Measurements from ENCODE around the gene MAN1C1.
A peak's percentile ranks its signal among the peaks of the same experiment; 100 is the strongest.

Gene MAN1C1

DNA sequence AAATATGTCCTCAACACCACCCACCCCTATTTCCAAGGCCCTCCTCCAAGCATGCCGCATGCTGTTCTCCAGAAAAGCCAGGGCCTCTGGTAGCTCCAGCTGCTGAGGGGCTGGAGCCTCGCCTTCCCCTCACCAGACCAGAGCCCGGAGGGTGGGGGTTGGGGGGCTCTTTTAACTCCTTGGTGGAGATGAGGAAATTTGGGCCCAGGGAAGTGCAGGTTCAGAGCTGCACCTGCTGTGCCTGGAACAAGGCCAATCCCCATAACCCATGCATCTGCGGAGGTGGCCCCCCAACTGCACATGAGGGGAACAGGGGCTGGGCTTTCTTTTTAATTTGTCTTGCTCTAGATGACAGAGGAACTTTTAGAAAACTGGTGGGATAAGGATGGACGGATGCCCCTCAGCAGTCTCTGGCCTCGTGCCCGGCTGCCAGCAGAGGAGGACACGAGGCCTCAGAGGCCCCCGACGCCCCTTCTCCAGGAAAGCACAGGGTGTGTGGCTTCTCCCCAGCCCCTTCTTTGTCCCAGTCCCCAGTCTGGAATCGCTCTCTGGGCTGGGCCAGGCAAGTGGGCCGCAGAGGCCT is 182.9 kb downstream of the MAN1C1 start:
- H3K4me3 ChIP-seq (ENCODE audit: low read depth, low read length), result peak overlapping the region; percentile 16
- TF ChIP-seq, protein P1, sequence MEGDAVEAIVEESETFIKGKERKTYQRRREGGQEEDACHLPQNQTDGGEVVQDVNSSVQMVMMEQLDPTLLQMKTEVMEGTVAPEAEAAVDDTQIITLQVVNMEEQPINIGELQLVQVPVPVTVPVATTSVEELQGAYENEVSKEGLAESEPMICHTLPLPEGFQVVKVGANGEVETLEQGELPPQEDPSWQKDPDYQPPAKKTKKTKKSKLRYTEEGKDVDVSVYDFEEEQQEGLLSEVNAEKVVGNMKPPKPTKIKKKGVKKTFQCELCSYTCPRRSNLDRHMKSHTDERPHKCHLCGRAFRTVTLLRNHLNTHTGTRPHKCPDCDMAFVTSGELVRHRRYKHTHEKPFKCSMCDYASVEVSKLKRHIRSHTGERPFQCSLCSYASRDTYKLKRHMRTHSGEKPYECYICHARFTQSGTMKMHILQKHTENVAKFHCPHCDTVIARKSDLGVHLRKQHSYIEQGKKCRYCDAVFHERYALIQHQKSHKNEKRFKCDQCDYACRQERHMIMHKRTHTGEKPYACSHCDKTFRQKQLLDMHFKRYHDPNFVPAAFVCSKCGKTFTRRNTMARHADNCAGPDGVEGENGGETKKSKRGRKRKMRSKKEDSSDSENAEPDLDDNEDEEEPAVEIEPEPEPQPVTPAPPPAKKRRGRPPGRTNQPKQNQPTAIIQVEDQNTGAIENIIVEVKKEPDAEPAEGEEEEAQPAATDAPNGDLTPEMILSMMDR (IDR thresholded peaks at IDR 0.05; ENCODE audit: borderline replicate concordance, insufficient read depth, low read depth, low read length), result no peak

DNA sequence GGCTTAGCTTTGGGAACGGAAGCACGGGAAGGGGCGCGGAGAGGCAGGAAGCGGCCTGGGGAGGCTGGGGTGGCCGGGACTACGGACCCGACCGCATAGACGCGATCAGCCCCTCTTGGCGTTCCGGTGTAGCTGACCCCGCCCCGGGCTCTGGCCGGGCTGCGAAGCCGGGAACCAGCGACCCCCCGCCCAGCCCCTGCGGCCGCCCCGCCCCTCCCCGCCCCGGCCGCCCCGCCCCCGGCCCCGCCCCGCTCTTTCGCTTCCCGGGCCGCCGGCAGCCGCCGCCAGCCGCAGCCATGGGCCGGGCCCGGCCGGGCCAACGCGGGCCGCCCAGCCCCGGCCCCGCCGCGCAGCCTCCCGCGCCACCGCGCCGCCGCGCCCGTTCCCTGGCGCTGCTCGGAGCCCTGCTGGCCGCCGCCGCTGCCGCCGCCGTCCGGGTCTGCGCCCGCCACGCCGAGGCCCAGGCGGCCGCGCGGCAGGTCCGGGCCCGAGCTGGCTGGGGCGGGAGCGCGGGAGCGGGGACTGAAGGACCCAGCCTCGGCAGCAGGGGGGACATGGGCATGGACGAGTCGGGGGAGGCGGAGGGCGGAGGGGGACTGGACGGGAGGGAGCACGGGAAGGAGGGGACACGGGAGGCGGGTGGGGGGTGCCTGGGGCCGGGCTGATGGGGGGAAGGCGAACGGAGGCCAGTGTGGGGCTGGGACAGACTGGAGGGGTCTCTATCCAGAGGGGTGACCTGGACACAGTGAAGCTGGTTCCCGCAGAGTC is 183.5 kb downstream of the MAN1C1 start, which contains the start of gene SELENON:
TSS of gene SELENON (plus strand) at position 259 of the 768 bp plus-strand sequence. CDS start at position 297, 38 bp downstream.
- TF ChIP-seq, protein P1 (IDR thresholded peaks at IDR 0.05; ENCODE audit: borderline replicate concordance, insufficient read depth, low read depth, low read length), result no peak
- peak within 1 kb of the TSS; percentile 23 for H3K4me3 ChIP-seq (ENCODE audit: low read depth, low read length)

DNA sequence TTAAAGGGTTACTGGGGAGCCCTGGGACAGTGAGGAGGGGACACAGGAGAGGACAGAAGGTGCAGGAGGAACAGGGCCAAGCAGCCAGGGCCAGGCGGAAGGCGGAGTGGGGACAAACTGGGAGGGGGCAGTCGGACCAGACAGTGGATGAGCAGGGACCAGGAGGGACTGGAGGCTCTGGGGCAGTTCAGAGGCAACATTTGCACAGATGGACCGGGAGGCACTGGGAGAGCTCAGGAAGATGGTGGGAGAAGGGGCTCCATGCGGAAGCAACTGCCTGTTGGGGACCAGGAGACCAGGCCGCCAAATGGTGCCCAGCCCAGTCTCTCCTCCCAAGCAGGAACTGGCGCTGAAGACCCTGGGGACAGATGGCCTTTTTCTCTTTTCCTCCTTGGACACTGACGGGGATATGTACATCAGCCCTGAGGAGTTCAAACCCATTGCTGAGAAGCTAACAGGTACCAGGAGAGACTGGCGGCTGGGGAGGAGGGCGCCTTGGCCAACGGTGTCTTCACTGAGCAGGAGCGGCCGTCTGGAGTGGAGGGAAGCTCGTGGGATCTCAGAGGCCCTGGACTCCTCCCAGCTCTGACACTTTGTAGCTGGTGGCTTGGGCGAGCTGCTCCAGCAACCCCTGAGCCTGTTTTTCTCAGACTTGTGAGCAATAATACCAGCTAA is 184.2 kb downstream of the MAN1C1 start:
- H3K4me3 ChIP-seq (ENCODE audit: low read depth, low read length), result peak overlapping the region; percentile 23
- TF ChIP-seq, protein P1 (IDR thresholded peaks at IDR 0.05; ENCODE audit: borderline replicate concordance, insufficient read depth, low read depth, low read length), result no peak

DNA sequence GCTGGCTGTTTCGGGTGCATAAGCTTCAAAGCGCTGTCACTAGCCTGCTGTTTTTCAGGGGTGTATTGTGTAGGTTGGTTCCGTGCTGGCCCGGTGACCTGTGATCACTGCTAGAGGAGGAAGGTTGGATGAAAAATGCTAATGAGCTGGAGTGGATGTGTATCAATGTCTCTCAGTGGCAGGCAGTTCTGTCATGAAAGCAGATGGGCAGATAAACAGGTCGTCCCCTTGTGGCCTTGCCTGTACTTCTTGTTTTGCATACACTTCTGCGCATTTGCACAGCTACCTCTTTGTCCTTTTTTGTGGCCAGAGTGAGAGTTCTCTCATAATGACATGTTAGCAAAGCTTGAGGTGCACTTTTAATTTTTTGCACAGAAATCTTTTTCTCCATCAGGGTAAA is 186.3 kb downstream of the MAN1C1 start:
- TF ChIP-seq, protein P1 (IDR thresholded peaks at IDR 0.05; ENCODE audit: borderline replicate concordance, insufficient read depth, low read depth, low read length), result 0 out of 2 replicates have a peak, but pooled peaks have one; percentile 17
- no peak overlapping the region for H3K4me3 ChIP-seq (ENCODE audit: low read depth, low read length)

DNA sequence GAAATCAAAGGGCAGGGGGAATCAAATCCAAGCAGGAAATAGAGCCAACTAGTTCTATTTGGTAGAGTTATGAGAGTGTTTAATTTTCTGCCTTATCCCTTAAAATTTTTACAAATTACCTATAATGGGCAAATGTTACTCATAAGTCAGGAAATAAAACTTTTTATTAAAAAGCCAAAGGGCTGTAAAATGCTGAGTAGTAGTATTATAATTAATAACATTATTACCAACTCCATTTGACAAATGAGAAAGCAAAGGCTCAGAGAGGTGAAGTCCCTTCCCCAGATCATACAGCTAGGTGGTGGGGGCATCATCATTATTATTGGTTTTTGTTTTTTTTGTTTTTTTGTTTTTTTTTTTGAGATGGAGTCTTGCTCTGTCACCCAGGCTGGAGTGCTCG is 186.8 kb downstream of the MAN1C1 start:
- TF ChIP-seq, protein P1 (IDR thresholded peaks at IDR 0.05; ENCODE audit: borderline replicate concordance, insufficient read depth, low read depth, low read length), result no peak
- no peak overlapping the region for H3K4me3 ChIP-seq (ENCODE audit: low read depth, low read length)

DNA sequence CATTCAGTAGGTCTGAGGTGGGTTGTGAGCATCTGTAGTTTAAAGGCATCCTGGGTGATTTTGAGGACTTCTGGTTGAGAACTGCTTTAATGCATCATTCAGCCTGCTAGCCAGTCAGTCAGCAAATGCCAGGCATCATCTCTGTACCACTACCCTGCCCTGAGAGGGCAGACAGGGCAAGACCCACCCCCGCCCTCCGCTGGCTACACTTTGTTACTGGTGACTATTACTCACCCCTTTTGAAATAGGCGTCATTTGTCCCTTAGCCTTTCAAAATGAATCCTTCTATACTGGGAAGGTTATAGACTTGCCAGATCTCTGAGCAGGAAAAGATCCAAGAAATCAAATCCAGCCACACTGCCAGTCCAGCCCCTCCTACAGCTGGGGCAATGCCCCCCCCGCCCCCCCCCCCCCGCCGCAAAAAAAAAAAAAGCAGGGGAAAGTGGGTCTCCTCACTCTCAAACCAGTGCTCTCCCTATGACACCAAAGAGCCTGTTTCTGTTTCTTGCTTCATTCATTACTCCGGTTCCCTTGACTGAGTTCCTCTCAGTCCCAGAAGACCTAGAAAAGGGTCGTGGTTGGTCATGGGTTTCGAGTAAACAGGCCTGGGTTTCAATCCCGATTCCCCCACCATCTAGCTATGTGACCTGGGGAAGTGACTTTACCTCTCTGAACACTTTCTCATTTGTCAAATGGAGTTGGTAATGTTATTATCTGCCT is 187.8 kb downstream of the MAN1C1 start:
- no peak overlapping the region for H3K4me3 ChIP-seq (ENCODE audit: low read depth, low read length)
- TF ChIP-seq, protein P1 (IDR thresholded peaks at IDR 0.05; ENCODE audit: borderline replicate concordance, insufficient read depth, low read depth, low read length), result no peak

All from GM12875 (cell line).